ENCODE results near the gene CDON.

CDON gene

GRCh38 chr11:125954945-125955640 is 107.6 kb downstream of the CDON start:
- no peak for FAIRE-seq

- FAIRE-seq = no peak
Observed at GRCh38 chr11:125954123-125954944, 108.3 kb downstream of the CDON start.

GRCh38 chr11:125953401-125953935 is 109.2 kb downstream of the CDON start:
- no peak for FAIRE-seq

- no peak for FAIRE-seq
Observed at GRCh38 chr11:125952973-125953372, 109.7 kb downstream of the CDON start.

- FAIRE-seq = no peak
Observed at GRCh38 chr11:125952559-125952958, 110.1 kb downstream of the CDON start.

- no peak for FAIRE-seq
Observed at GRCh38 chr11:125951731-125952130, 110.9 kb downstream of the CDON start.

- no peak for FAIRE-seq
Observed at GRCh38 chr11:125950696-125951651, 111.7 kb downstream of the CDON start.

- FAIRE-seq = no peak
Observed at GRCh38 chr11:125950178-125950490, 112.5 kb downstream of the CDON start.

- no peak for FAIRE-seq
Observed at GRCh38 chr11:125949271-125950177, 113.1 kb downstream of the CDON start.

- FAIRE-seq = no peak
Observed at GRCh38 chr11:125948278-125949051, 114.2 kb downstream of the CDON start.

GRCh38 chr11:125947419-125948277 is 115.0 kb downstream of the CDON start:
- FAIRE-seq = no peak

GRCh38 chr11:125946712-125947418 is 115.8 kb downstream of the CDON start:
- no peak for FAIRE-seq

- FAIRE-seq = no peak
Observed at GRCh38 chr11:125945797-125946520, 116.7 kb downstream of the CDON start, which contains the start of gene VSIG10L2. Gene VSIG10L2, plus strand, starts transcription at chr11:125946044. Its CDS starts 12 bp downstream, at chr11:125946056.

- no peak for FAIRE-seq
Observed at GRCh38 chr11:125945011-125945796, 117.5 kb downstream of the CDON start.

GRCh38 chr11:125944350-125945010 is 118.2 kb downstream of the CDON start:
- no peak for FAIRE-seq

GRCh38 chr11:125943661-125944349 is 118.9 kb downstream of the CDON start:
- no peak for FAIRE-seq

Data from TTC549 (cell line).